ENCODE results near the gene PYCARD. TPM values are rescaled to one million over a fixed set of nuclear protein-coding genes. Genes with fewer than 3 reads are reported as not detected.
"Not testable (repeated sequence)": the region's sequence is repeated elsewhere in the genome, so short reads cannot be mapped to it uniquely, and the experiment has no call there.

PYCARD gene
- 15.6 and 17.1 TPM in 2 replicates for total RNA-seq

DNA sequence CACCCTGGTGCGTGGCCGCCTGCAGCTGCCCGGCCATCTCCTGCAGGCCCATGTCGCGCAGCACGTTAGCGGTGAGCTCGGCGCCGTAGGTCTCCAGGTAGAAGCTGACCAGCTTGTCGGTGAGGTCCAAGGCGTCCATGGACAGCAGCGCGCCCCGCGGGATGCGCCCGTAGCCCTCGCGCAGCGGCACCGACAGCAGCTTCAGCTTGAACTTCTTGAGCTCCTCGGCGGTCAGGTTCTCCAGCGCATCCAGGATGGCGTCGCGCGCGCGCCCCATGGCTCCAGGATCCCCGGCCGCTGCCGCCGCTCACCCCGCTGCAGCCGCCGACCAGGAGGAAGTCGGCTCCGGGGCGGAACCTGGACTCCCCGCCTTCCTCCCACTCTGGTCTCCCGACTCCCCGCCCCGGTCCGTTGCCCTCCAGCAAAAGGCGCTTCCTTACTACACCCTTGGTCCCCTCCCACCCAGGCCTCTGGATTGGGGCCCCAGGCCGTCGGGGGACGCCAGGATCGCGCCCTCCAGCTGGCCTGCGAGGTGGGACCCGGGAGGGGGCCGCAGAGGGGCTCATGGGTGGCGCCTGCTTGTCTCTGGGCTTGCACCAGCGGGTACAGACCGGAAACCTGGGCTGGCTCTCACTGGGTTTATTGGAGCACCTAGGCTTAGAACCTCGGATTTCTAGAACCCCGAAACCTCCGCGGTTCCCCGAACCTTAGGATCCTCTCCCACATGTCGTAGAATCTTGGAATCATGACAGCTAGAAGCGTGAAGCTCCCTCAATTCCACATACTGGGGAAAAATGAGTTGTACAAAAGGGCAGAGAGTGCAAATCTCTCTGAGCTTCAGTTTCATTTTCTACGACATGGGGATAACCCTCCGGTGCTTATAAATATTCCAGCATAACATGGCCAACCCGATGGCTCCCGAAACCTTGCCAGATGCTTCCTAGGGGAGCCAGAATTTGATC lies at the start of gene PYCARD:
PYCARD (minus strand) TSS at position 347 of the 962 bp plus-strand sequence; CDS start at position 277, 70 bp downstream.
- peaks cover 54% of the 10 kb centered on the region for H3K4me1 Mint-ChIP-seq
- peak; percentile 86 for DNase-seq

DNA sequence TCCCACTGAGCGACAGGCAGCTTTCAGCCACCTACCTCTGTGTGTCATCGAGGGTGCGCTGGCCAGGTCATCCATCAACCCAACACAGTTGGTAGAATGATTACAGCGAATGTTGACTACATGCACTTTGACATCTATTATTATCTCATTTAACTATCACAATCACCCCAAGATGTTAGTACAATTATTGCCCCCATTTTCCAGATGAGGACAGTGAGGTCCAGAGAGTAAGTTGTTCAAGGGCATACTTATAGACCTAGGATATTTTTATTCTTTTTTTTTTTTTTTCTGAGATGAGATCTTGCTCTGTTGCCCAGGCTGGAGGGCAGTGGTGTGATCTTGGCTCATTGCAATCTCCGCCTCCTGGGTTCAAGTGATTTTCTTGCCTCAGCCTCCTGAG lies 48.9 kb upstream of the PYCARD start:
- Mint-ChIP-seq H3K4me1 (peaks cover 46% of the 10 kb centered on the region), H3K36me3 (ENCODE audit: low read depth) (peaks cover 3% of the 10 kb centered on the region), H3K4me3 (peak overlapping the region; percentile 24), H3K9me3 (peaks cover 4% of the 10 kb centered on the region), H3K27me3 (no peaks in the 10 kb centered on the region), H3K27ac (peak overlapping the region; percentile 98)
- DNase-seq, result no peak
- intact Hi-C loops (cut with micrococcal nuclease), result no loop called here

More for the DNA sequence above, at the start of gene PYCARD:
- peak within 1 kb of the TSS; percentile 89 for H3K4me3 Mint-ChIP-seq
- H3K27ac Mint-ChIP-seq, result peak within 1 kb of the TSS; percentile 87
- H3K36me3 Mint-ChIP-seq (ENCODE audit: low read depth), result peaks cover 18% of the 10 kb centered on the region
- intact Hi-C loops (cut with micrococcal nuclease), result loop anchor here (1.0 to 5.0 kb wide), 6 partner anchors 9 to 666 kb away; partner anchors contain the start of gene ZNF843
- H3K27me3 Mint-ChIP-seq, result peaks cover 1% of the 10 kb centered on the region
- no peaks in the 10 kb centered on the region for H3K9me3 Mint-ChIP-seq

DNA sequence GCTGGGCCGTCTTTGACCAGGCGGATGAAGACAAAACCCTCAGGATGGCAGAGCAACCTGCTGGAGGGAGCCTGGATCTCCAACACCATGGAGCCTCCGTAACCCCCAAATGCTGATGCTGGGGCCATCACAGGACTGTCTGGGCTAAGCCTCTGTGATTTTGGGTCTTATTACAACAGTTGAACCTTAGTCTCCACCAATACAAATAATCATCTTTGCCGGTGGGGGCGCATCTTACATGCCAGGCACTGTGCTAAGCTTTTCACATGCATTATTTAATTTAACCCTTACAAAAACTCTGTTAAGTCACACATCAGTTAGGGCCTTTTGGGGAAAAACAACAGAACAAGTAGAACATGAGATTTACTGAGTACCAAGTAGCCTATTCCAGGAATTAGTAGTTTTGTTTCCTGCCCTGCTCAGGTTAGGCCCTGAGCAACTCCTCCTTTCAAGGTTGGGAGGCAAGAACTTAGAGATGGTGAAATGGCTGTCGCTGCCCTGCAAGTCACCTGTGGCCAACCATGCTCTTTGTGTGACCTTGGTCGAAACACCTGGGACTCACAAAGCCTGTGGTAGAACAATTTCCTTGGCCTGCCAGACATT lies 48.3 kb upstream of the PYCARD start:
- Mint-ChIP-seq H3K36me3 (ENCODE audit: low read depth) (peaks cover 3% of the 10 kb centered on the region), H3K9me3 (peaks cover 4% of the 10 kb centered on the region), H3K4me3 (peak overlapping the region; percentile 24), H3K4me1 (peaks cover 46% of the 10 kb centered on the region), H3K27ac (peak overlapping the region; percentile 98), H3K27me3 (no peaks in the 10 kb centered on the region)
- peak; percentile 74 for DNase-seq
- intact Hi-C loops (cut with micrococcal nuclease), result no loop called here

DNA sequence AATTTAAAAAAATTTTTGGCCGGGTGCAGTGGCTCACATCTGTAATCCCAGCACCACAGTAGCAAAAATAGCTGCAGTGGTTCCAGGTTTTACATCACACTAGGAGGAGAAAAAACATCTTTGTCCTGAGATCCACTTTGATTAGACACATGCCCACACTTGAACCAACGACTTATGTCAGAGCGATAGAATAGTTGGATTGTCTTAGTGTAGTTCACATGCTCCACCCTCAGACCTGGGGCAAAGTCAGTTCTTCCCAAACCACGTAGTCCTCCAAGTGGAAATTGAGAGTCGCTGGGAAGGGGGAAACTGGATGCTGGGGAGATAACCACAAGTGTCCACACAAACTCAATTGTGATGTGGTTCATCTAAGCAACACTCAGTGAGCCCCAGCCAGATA lies 45.8 kb upstream of the PYCARD start:
- Mint-ChIP-seq H3K4me1 (peaks cover 31% of the 10 kb centered on the region), H3K36me3 (ENCODE audit: low read depth) (no peaks in the 10 kb centered on the region), H3K9me3 (peaks cover 4% of the 10 kb centered on the region), H3K27me3 (no peaks in the 10 kb centered on the region), H3K4me3 (no peak overlapping the region), H3K27ac (no peak overlapping the region)
- no peak for DNase-seq
- intact Hi-C loops (cut with micrococcal nuclease), result no loop called here

DNA sequence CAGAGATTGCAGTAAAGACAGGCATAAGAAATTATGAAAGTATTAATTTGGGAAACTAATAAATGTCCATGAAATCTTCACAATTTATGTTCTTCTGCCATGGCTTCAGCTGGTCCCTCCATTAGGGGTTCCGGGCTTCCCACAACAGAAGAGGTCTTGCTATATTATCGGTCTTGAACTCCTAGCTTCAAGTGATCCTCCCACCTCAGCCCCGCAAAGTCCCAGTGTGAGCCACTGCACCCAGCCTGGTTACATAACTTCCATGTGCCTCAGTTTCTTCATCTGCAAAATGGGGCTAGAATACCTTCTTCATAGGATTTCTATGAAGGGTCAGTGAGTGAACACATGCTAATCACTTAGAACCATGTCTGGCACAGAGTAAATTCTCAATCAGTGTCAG lies 43.7 kb upstream of the PYCARD start:
- peaks cover 15% of the 10 kb centered on the region for H3K4me1 Mint-ChIP-seq
- no peak overlapping the region for H3K4me3 Mint-ChIP-seq
- no peaks in the 10 kb centered on the region for H3K36me3 Mint-ChIP-seq (ENCODE audit: low read depth)
- H3K27me3 Mint-ChIP-seq, result no peaks in the 10 kb centered on the region
- H3K27ac Mint-ChIP-seq, result no peak overlapping the region
- intact Hi-C loops (cut with micrococcal nuclease), result no loop called here
- peaks cover 4% of the 10 kb centered on the region for H3K9me3 Mint-ChIP-seq
- no peak for DNase-seq

DNA sequence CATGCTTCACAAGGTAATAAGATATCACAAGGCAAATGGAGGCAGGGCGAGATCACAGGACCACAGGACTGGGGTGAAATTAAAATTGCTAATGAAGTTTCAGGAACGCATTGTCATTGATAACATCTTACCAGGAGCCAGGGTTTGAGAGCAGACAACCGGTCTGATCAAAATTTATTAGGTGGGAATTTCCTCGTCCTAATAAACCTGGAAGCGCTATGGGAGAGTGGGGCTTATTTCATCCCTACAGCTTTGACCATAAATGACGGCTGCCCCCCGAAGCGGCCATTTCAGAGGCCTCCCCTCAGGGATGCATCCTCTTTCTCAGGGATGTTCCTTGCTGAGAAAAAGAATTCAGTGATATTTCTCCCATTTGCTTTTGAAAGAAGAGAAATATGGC lies 43.0 kb upstream of the PYCARD start:
- H3K36me3 Mint-ChIP-seq (ENCODE audit: low read depth); intact Hi-C loops (cut with micrococcal nuclease); H3K9me3 Mint-ChIP-seq: not testable (repeated sequence)

DNA sequence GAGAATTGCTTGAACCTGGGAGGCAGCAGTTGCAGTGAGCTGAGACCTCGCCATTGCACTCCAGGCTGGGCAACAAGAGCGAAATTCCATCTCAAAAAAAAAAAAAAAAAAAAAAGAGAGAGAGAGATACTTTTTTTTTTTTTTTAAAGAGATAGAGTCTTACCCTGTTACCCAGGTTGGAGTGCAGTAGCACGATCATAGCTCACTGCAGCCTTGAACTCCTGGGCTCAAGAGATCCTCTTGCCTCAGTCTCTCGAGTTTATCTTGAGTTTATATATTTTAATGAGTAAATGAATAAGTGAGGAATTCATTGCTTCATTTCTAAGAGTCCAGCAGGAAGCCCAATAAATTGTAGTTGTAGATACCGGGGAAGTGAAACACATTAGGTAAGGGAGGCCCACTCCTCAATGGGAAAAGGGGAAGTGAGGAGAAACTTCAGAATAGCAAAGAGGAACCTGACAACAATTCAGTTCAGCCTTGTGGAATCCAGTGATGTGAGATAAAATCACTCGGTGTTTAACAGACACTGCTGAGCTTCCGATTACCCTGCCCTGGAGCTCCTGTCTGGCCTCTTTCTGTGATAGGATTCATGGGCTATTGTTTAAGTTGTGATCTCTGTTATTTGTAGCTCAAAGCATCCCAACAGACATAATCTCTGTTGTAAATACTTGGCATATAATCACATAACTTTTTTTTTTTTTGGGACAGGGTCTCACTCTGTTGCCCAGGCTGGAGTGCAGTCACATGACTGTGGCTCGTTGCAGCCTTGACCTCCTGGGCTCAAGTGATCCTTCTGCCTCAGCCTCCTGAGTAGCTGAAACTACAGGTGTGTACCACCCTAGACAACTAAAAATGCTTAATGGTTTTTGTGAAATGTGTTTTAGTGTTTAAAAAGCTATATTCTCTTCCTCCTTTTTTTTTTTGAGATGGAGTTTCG lies 41.4 kb upstream of the PYCARD start:
- intact Hi-C loops (cut with micrococcal nuclease), result no loop called here
- Mint-ChIP-seq H3K4me3 (no peak overlapping the region), H3K4me1 (no peaks in the 10 kb centered on the region), H3K9me3 (no peaks in the 10 kb centered on the region), H3K36me3 (ENCODE audit: low read depth) (no peaks in the 10 kb centered on the region), H3K27ac (no peak overlapping the region), H3K27me3 (no peaks in the 10 kb centered on the region)
- DNase-seq, result no peak

More for the DNA sequence above, 43.0 kb upstream of the PYCARD start:
- not testable (repeated sequence) for H3K27me3 Mint-ChIP-seq, H3K27ac Mint-ChIP-seq, DNase-seq, H3K4me1 Mint-ChIP-seq, H3K4me3 Mint-ChIP-seq

DNA sequence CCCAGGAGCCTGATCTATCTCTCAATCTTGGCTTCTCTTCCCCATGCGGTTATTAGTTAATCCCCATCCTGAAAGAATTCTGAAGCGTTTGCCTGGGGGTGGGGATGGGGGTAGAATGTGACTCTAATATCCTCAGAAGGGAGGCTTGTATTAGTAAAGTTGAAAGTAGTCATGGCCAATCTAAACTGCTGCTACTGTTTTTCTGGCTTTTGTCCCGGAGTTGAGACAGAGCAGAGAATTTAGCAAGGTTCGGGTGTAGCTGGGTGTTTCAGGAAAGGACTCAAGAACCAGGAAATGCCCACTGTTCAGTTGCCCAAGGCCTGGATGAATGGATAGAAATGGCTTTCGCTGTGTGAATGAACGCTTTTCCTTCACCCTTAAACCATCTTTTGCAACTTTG lies 39.6 kb upstream of the PYCARD start:
- intact Hi-C loops (cut with micrococcal nuclease), result no loop called here

DNA sequence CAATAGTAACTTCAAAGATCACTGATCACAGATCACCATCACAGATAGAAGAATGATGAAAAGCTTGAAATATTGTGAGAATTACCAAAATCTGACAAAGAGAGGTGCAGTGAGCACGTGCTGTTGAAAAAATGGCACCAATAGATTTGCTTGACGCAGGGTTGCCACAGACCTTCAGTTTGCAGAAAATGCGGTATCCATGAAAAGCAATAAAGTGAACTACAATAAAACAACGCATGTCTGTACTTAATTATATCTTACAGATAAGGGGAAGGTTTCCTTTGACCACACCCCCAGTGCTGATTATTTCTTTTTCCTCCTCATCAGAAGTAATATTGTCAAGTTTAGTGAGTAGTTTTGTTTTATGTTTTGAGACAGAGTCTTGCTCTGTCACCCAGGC lies 35.5 kb upstream of the PYCARD start:
- Mint-ChIP-seq H3K27ac (no peak overlapping the region), H3K4me3 (no peak overlapping the region), H3K36me3 (ENCODE audit: low read depth) (no peaks in the 10 kb centered on the region), H3K27me3 (no peaks in the 10 kb centered on the region), H3K9me3 (peaks cover 7% of the 10 kb centered on the region), H3K4me1 (peaks cover 5% of the 10 kb centered on the region)
- intact Hi-C loops (cut with micrococcal nuclease), result no loop called here
- no peak for DNase-seq

More for the DNA sequence above, 39.6 kb upstream of the PYCARD start:
- Mint-ChIP-seq H3K4me3 (no peak overlapping the region), H3K9me3 (no peaks in the 10 kb centered on the region), H3K27me3 (no peaks in the 10 kb centered on the region), H3K36me3 (ENCODE audit: low read depth) (no peaks in the 10 kb centered on the region), H3K4me1 (no peaks in the 10 kb centered on the region), H3K27ac (no peak overlapping the region)
- no peak for DNase-seq

DNA sequence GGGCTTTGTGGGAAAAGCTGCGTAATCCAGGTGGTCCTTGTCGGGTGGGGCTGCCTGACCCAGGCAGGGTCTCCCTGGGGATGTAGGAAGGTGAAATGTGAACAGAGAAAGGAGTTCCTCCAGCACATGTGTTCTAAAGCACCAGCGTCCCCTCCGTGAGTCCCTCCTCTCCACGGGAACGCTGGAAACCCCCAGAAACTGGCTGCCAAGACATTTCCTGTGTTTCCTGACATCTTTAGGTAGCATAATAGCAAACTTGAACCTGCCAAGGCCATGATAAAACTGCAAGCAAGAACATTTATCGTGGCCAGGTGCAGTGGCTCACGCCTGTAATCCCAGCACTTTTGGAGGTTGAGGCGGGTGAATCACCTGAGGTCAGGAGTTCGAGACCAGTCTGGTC lies 26.9 kb upstream of the PYCARD start:
- H3K9me3 Mint-ChIP-seq, result peaks cover 5% of the 10 kb centered on the region
- H3K27me3 Mint-ChIP-seq, result no peaks in the 10 kb centered on the region
- no peak for DNase-seq
- peaks cover 2% of the 10 kb centered on the region for H3K4me1 Mint-ChIP-seq
- H3K27ac Mint-ChIP-seq, result no peak overlapping the region
- H3K4me3 Mint-ChIP-seq, result no peak overlapping the region
- intact Hi-C loops (cut with micrococcal nuclease), result no loop called here
- no peaks in the 10 kb centered on the region for H3K36me3 Mint-ChIP-seq (ENCODE audit: low read depth)

DNA sequence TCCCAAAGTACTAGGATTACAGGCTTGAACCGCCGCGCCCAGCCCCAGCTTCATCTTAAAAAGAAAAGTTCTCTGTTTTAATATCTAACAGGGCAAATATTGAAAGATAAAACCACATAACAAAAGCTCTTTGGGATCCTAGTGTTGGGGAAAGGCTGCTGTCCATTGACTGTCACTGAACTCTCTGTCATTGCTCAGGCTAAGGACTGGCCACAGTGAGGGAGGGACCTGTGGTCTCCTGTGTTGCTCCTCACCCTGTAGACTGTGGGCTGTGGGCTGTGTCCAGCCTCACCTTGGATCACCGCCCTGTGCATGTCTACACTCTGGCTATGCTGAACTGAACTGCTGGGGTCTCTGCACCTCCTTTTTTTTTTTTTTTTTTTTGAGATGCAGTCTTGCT lies 25.6 kb upstream of the PYCARD start:
- no peaks in the 10 kb centered on the region for H3K36me3 Mint-ChIP-seq (ENCODE audit: low read depth)
- no peak overlapping the region for H3K27ac Mint-ChIP-seq
- no peaks in the 10 kb centered on the region for H3K9me3 Mint-ChIP-seq
- H3K4me3 Mint-ChIP-seq, result no peak overlapping the region
- no peak for DNase-seq
- no peaks in the 10 kb centered on the region for H3K27me3 Mint-ChIP-seq
- intact Hi-C loops (cut with micrococcal nuclease), result no loop called here
- H3K4me1 Mint-ChIP-seq, result no peaks in the 10 kb centered on the region

DNA sequence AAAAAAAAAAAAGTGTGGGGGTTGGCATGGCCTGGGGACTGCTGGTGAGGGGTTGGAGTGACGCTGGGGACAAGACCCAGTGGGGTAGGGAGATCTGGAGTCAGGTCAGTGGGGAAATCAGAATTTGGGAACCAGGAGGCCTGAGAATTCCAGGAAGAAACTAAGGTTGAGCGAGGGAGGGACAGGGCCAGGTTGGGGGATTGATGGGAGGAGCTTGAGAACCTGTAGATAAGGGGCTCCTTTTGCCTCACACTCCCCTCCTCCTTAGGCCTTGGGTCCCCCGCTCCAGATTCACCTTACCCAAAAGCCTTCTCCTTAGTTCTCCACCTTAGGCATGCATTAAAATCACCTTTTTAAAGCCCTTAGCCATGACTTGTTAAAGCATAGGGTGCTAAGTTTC lies 22.6 kb upstream of the PYCARD start:
- Mint-ChIP-seq H3K4me3 (no peak overlapping the region), H3K4me1 (peaks cover 5% of the 10 kb centered on the region), H3K9me3 (no peaks in the 10 kb centered on the region), H3K27me3 (peaks cover 14% of the 10 kb centered on the region), H3K27ac (no peak overlapping the region), H3K36me3 (ENCODE audit: low read depth) (no peaks in the 10 kb centered on the region)
- intact Hi-C loops (cut with micrococcal nuclease), result no loop called here
- no peak for DNase-seq

DNA sequence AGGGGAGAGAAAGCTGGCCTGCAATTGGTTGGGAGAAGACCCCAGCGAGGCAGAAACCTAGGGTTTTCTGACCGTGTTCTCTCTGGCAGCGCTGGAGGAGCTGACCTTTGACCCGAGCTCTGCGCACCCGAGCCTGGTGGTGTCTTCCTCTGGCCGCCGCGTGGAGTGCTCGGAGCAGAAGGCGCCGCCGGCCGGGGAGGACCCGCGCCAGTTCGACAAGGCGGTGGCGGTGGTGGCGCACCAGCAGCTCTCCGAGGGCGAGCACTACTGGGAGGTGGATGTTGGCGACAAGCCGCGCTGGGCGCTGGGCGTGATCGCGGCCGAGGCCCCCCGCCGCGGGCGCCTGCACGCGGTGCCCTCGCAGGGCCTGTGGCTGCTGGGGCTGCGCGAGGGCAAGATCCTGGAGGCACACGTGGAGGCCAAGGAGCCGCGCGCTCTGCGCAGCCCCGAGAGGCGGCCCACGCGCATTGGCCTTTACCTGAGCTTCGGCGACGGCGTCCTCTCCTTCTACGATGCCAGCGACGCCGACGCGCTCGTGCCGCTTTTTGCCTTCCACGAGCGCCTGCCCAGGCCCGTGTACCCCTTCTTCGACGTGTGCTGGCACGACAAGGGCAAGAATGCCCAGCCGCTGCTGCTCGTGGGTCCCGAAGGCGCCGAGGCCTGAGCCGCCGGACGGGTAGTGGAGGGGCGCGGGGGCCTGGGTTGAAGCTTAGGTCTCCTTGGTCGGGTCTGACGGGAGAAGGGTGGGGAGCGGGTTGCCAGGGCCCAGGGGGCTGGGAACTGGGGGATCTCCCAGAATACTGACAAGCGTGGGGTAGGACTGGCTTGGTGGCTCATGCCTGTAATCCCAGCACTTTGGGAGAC lies 21.8 kb upstream of the PYCARD start:
- peaks cover 5% of the 10 kb centered on the region for H3K4me1 Mint-ChIP-seq
- no peak for DNase-seq
- intact Hi-C loops (cut with micrococcal nuclease), result no loop called here
- H3K27ac Mint-ChIP-seq, result no peak overlapping the region
- H3K36me3 Mint-ChIP-seq (ENCODE audit: low read depth), result no peaks in the 10 kb centered on the region
- H3K4me3 Mint-ChIP-seq, result no peak overlapping the region
- H3K9me3 Mint-ChIP-seq, result no peaks in the 10 kb centered on the region
- H3K27me3 Mint-ChIP-seq, result peaks cover 14% of the 10 kb centered on the region
